Coronary artery (tissue), 2 donors: Measurements from ENCODE around the gene PHETA2.
"Not testable (repeated sequence)": the region's sequence is repeated elsewhere in the genome, so short reads cannot be mapped to it uniquely, and the experiment has no call there.

Experiments
- DNase-seq: peaks from one replicate; pipeline ENCODE4 v3.0.0-alpha.2; 2017; ENCODE audit warnings: low spot score
- H3K27ac ChIP-seq, 2 donors: fragments of 200-600 bp; sonication (generic); one replicate each; pipeline ENCODE4 v1.5.1; 2016 to 2019
- H3K4me3 ChIP-seq: fragments of 200-600 bp; sonication (generic); 2 replicates; pipeline ENCODE4 v1.5.1; 2016; ENCODE audit warnings: mild to moderate bottlenecking, moderate library complexity
- CTCF ChIP-seq: fragments of 200-600 bp; sonication (generic); IDR thresholded peaks from one replicate; pipeline ENCODE4 v1.5.1; 2019; ENCODE audit warnings: antibody characterized with exemption

PHETA2 gene

GRCh38 chr22:42108848-42109247 lies 34.8 kb downstream of the PHETA2 start:
- no peak overlapping the region for H3K27ac ChIP-seq
- TF ChIP-seq CTCF, result no peak
- H3K4me3 ChIP-seq, result no peak overlapping the region
- DNase-seq, result no peak

- Histone ChIP-seq H3K27ac (no peak overlapping the region), H3K4me3 (no peak overlapping the region)
- TF ChIP-seq CTCF, result no peak
- no peak for DNase-seq
These were observed 37.8 kb downstream of the PHETA2 start for GRCh38 chr22:42111798-42112197.

GRCh38 chr22:42112793-42113192 lies 38.7 kb downstream of the PHETA2 start:
- not testable (repeated sequence) for H3K4me3 ChIP-seq, H3K27ac ChIP-seq, DNase-seq

- no peak for DNase-seq
- no peak for TF ChIP-seq CTCF
- H3K27ac ChIP-seq, result no peak overlapping the region
- no peak overlapping the region for H3K4me3 ChIP-seq
These were observed 40.7 kb downstream of the PHETA2 start for GRCh38 chr22:42114721-42115120.

GRCh38 chr22:42115420-42115830 lies 41.4 kb downstream of the PHETA2 start:
- DNase-seq, H3K27ac ChIP-seq, H3K4me3 ChIP-seq: not testable (repeated sequence)

- H3K27ac ChIP-seq, result no peak overlapping the region
- no peak overlapping the region for H3K4me3 ChIP-seq
- DNase-seq, result no peak
- no peak for TF ChIP-seq CTCF
These were observed 42.9 kb downstream of the PHETA2 start for GRCh38 chr22:42116848-42117424.

GRCh38 chr22:42120231-42121021 lies 46.4 kb downstream of the PHETA2 start:
- DNase-seq, H3K27ac ChIP-seq, H3K4me3 ChIP-seq: not testable (repeated sequence)

- not testable (repeated sequence) for H3K27ac ChIP-seq, DNase-seq, H3K4me3 ChIP-seq
These were observed 49.5 kb downstream of the PHETA2 start for GRCh38 chr22:42123529-42123928.

GRCh38 chr22:42127606-42128005 lies 53.6 kb downstream of the PHETA2 start:
- TF ChIP-seq CTCF, result no peak

GRCh38 chr22:42128007-42128406 lies 54.0 kb downstream of the PHETA2 start:
- H3K4me3 ChIP-seq, H3K27ac ChIP-seq, DNase-seq: not testable (repeated sequence)

More at GRCh38 chr22:42127606-42128005, 53.6 kb downstream of the PHETA2 start:
- Histone ChIP-seq H3K4me3 (no peak overlapping the region), H3K27ac (no peak overlapping the region)
- DNase-seq, result no peak
